Progenitor cell of endocrine pancreas (in vitro differentiated cells): ENCODE data around the gene MAGI1. TPM values are rescaled to one million over a fixed set of nuclear protein-coding genes. Genes with fewer than 3 reads are reported as not detected.

Source experiments
- DNase-seq: peaks from one replicate; pipeline ENCODE4 v3.0.0; 2021; ENCODE audit warnings: low spot score; ENCODE audit not compliant: unreplicated experiment
- H3K27ac Mint-ChIP-seq: 2 replicates; pipeline ENCODE4 v1.8.0; 2021; ENCODE audit warnings: mild to moderate bottlenecking, moderate library complexity, mixed read lengths
- H3K27me3 Mint-ChIP-seq: 2 replicates; pipeline ENCODE4 v1.8.0; 2021; ENCODE audit warnings: mixed read lengths
- H3K36me3 Mint-ChIP-seq: 2 replicates; pipeline ENCODE4 v1.8.0; 2022; ENCODE audit warnings: mixed read lengths; ENCODE audit not compliant: insufficient read depth
- H3K4me1 Mint-ChIP-seq: 2 replicates; pipeline ENCODE4 v1.8.0; 2021; ENCODE audit warnings: low read depth, mixed read lengths
- H3K4me3 Mint-ChIP-seq: 2 replicates; pipeline ENCODE4 v1.8.0; 2021; ENCODE audit warnings: low read depth, mild to moderate bottlenecking, moderate library complexity, mixed read lengths
- H3K9me3 Mint-ChIP-seq: 2 replicates; pipeline ENCODE4 v1.8.0; 2021; ENCODE audit warnings: low read depth, mixed read lengths
- CTCF ChIP-seq: fragments of 200-600 bp; sonication (generic); IDR thresholded peaks from one replicate; pipeline ENCODE4 v1.5.0; 2021; ENCODE audit warnings: antibody characterized with exemption, mild to moderate bottlenecking; ENCODE audit not compliant: unreplicated experiment
- total RNA-seq: library from RNA; stranded (reverse); gene quantifications from 2 replicates; pipeline ENCODE4 v1.2.1, GENCODE V29; 2021

MAGI1 gene
- total RNA-seq, 1 donor from 2014 or later = 142 TPM

GRCh38 chr3:65408531-65409175, 630.1 kb downstream of the MAGI1 start:
- DNase-seq = no peak
- H3K36me3 Mint-ChIP-seq = peaks cover 7% of the 10 kb centered on the region
- no peak overlapping the region for H3K4me3 Mint-ChIP-seq
- H3K9me3 Mint-ChIP-seq = no peaks in the 10 kb centered on the region
- no peaks in the 10 kb centered on the region for H3K27me3 Mint-ChIP-seq
- no peak overlapping the region for H3K27ac Mint-ChIP-seq
- no peak for TF ChIP-seq CTCF
- peaks cover 12% of the 10 kb centered on the region for H3K4me1 Mint-ChIP-seq

GRCh38 chr3:65406470-65406869, 632.2 kb downstream of the MAGI1 start:
- Mint-ChIP-seq H3K4me1 (peaks cover 9% of the 10 kb centered on the region), H3K27ac (no peak overlapping the region), H3K36me3 (peaks cover 7% of the 10 kb centered on the region), H3K27me3 (no peaks in the 10 kb centered on the region), H3K9me3 (no peaks in the 10 kb centered on the region), H3K4me3 (no peak overlapping the region)
- DNase-seq = no peak
- TF ChIP-seq CTCF = no peak

GRCh38 chr3:65402597-65402996, 636.1 kb downstream of the MAGI1 start:
- Mint-ChIP-seq H3K36me3 (no peaks in the 10 kb centered on the region), H3K27ac (no peak overlapping the region), H3K27me3 (no peaks in the 10 kb centered on the region), H3K4me3 (no peak overlapping the region), H3K4me1 (peaks cover 16% of the 10 kb centered on the region), H3K9me3 (no peaks in the 10 kb centered on the region)
- TF ChIP-seq CTCF = no peak
- DNase-seq = no peak

- TF ChIP-seq CTCF = no peak
- no peak overlapping the region for H3K4me3 Mint-ChIP-seq
- H3K27me3 Mint-ChIP-seq = no peaks in the 10 kb centered on the region
- no peak for DNase-seq
- no peaks in the 10 kb centered on the region for H3K36me3 Mint-ChIP-seq
- H3K4me1 Mint-ChIP-seq = peaks cover 16% of the 10 kb centered on the region
- no peak overlapping the region for H3K27ac Mint-ChIP-seq
- no peaks in the 10 kb centered on the region for H3K9me3 Mint-ChIP-seq
Observed at GRCh38 chr3:65401359-65402305, 637.1 kb downstream of the MAGI1 start.

- no peak overlapping the region for H3K27ac Mint-ChIP-seq
- H3K4me1 Mint-ChIP-seq = peaks cover 16% of the 10 kb centered on the region
- DNase-seq = no peak
- H3K36me3 Mint-ChIP-seq = peaks cover 1% of the 10 kb centered on the region
- no peak overlapping the region for H3K4me3 Mint-ChIP-seq
- H3K27me3 Mint-ChIP-seq = no peaks in the 10 kb centered on the region
- H3K9me3 Mint-ChIP-seq = no peaks in the 10 kb centered on the region
- no peak for TF ChIP-seq CTCF
Observed at GRCh38 chr3:65400899-65401298, 637.8 kb downstream of the MAGI1 start.
